Trophoblast cell (in vitro differentiated cells and primary cell): ENCODE measurements around the gene ANKRD37.

Experiments
- DNase-seq, 2 donors: peaks; one replicate each; pipeline ENCODE4 v3.0.0-alpha.2; 2016
- H2AFZ ChIP-seq: 2 replicates; pipeline ENCODE4 v1.6.1; 2013; ENCODE audit warnings: low read length, moderate library complexity, mild to moderate bottlenecking; ENCODE audit not compliant: insufficient read depth, poor library complexity
- H2AK5ac ChIP-seq: 2 replicates; pipeline ENCODE4 v1.6.1; 2013; ENCODE audit warnings: mild to moderate bottlenecking, low read length
- H2BK120ac ChIP-seq: 2 replicates; pipeline ENCODE4 v1.6.1; 2013; ENCODE audit warnings: low read length, mild to moderate bottlenecking, moderate library complexity; ENCODE audit not compliant: insufficient read depth, poor library complexity
- H2BK12ac ChIP-seq: 2 replicates; pipeline ENCODE4 v1.6.1; 2013; ENCODE audit warnings: mild to moderate bottlenecking, low read length, moderate library complexity
- H2BK5ac ChIP-seq: 2 replicates; pipeline ENCODE4 v1.6.1; 2013; ENCODE audit warnings: low read length, low read depth, moderate library complexity, mild to moderate bottlenecking; ENCODE audit not compliant: poor library complexity
- H3K14ac ChIP-seq: 2 replicates; pipeline ENCODE4 v1.6.1; 2013; ENCODE audit warnings: mild to moderate bottlenecking, low read length
- H3K18ac ChIP-seq: 2 replicates; pipeline ENCODE4 v1.6.1; 2013; ENCODE audit warnings: mild to moderate bottlenecking, low read length
- H3K23ac ChIP-seq: 2 replicates; pipeline ENCODE4 v1.6.1; 2013; ENCODE audit warnings: low read length
- H3K27ac ChIP-seq: 2 replicates; pipeline ENCODE4 v1.5.1; 2013; ENCODE audit warnings: low read depth, mild to moderate bottlenecking, inconsistent platforms, low read length, moderate library complexity
- H3K27me3 ChIP-seq: 2 replicates; pipeline ENCODE4 v1.6.1; 2013; ENCODE audit warnings: inconsistent platforms, mild to moderate bottlenecking, low read length, moderate library complexity; ENCODE audit not compliant: insufficient read depth
- H3K36me3 ChIP-seq, 2 experiments: 1 replicate in 1 of 2; 2 replicates in 1 of 2; pipeline ENCODE4 v1.6.1; 2013; ENCODE audit warnings: low read length in 2 of 2, mild to moderate bottlenecking in 2 of 2, moderate library complexity in 1 of 2; ENCODE audit not compliant: insufficient read depth in 2 of 2, control insufficient read depth in 1 of 2
- H3K4ac ChIP-seq: 2 replicates; pipeline ENCODE4 v1.6.1; 2013; ENCODE audit warnings: low read depth, mild to moderate bottlenecking, low read length, moderate library complexity
- H3K4me1 ChIP-seq, 2 experiments: 1 replicate in 1 of 2; 2 replicates in 1 of 2; pipeline ENCODE4 v1.6.1; 2013; ENCODE audit warnings: low read length in 2 of 2, mild to moderate bottlenecking in 2 of 2, moderate library complexity in 1 of 2; ENCODE audit not compliant: insufficient read depth in 2 of 2, control insufficient read depth in 1 of 2
- H3K4me2 ChIP-seq: 2 replicates; pipeline ENCODE4 v1.6.1; 2013; ENCODE audit warnings: inconsistent platforms, mild to moderate bottlenecking, low read length, moderate library complexity
- H3K4me3 ChIP-seq: 2 replicates; pipeline ENCODE4 v1.5.1; 2013; ENCODE audit warnings: mild to moderate bottlenecking, low read depth, low read length, inconsistent platforms
- H3K79me1 ChIP-seq: one replicate; pipeline ENCODE4 v1.6.1; 2013; ENCODE audit warnings: low read length
- H3K79me2 ChIP-seq: 2 replicates; pipeline ENCODE4 v1.6.1; 2013; ENCODE audit warnings: low read length, mild to moderate bottlenecking; ENCODE audit not compliant: control insufficient read depth, insufficient read depth, poor library complexity
- H3K9ac ChIP-seq: 2 replicates; pipeline ENCODE4 v1.6.1; 2013; ENCODE audit warnings: mild to moderate bottlenecking, low read length
- H3K9me3 ChIP-seq: 2 replicates; pipeline ENCODE4 v1.6.1; 2013; ENCODE audit warnings: low read depth, mild to moderate bottlenecking, control low read depth, inconsistent platforms, low read length; ENCODE audit not compliant: insufficient read depth
- H4K12ac ChIP-seq: 2 replicates; pipeline ENCODE4 v1.6.1; 2013; ENCODE audit warnings: low read depth, mild to moderate bottlenecking, low read length, moderate library complexity
- H4K8ac ChIP-seq: 2 replicates; pipeline ENCODE4 v1.6.1; 2013; ENCODE audit warnings: low read depth, mild to moderate bottlenecking, low read length, moderate library complexity
- H4K91ac ChIP-seq: one replicate; pipeline ENCODE4 v1.6.1; 2013; ENCODE audit warnings: low read depth, mild to moderate bottlenecking, low read length, moderate library complexity
- whole genome bisulfite sequencing: extraction: QIAGEN DNeasy Blood & Tissue Kit; methylation state at CpG from one replicate; pipeline ENCODE4 v1.1.7; 2013; ENCODE audit warnings: missing lambda C conversion rate; ENCODE audit not compliant: insufficient read length, insufficient coverage; ENCODE audit errors: extremely low coverage; 5-methylcytosine and 5-hydroxymethylcytosine counted together

ANKRD37 gene

GRCh38 chr4:185383451-185383850 is 13.2 kb upstream of the ANKRD37 start:
- Histone ChIP-seq H4K8ac (no peak overlapping the region), H3K4me1 (peaks cover 0 to 2% of the 10 kb centered on the region in 2 experiments), H3K79me2 (no peaks in the 10 kb centered on the region)

GRCh38 chr4:185384061-185384460 is 12.6 kb upstream of the ANKRD37 start:
- Histone ChIP-seq H3K23ac (no peak overlapping the region), H4K91ac (no peak overlapping the region), H3K18ac (no peak overlapping the region), H2AFZ (no peak overlapping the region), H3K4me1 (peaks cover 0 to 2% of the 10 kb centered on the region in 2 experiments), H3K27me3 (no peaks in the 10 kb centered on the region), H4K12ac (no peak overlapping the region), H2BK12ac (no peak overlapping the region), H2BK120ac (no peak overlapping the region), H3K79me2 (no peaks in the 10 kb centered on the region), H3K27ac (no peak overlapping the region), H3K36me3 (no peaks in the 10 kb centered on the region), H3K4ac (no peak overlapping the region), H2AK5ac (no peak overlapping the region), H2BK5ac (no peak overlapping the region), H3K9ac (no peak overlapping the region), H3K4me2 (no peak overlapping the region), H3K14ac (no peak overlapping the region), H3K9me3 (no peaks in the 10 kb centered on the region), H3K79me1 (no peaks in the 10 kb centered on the region), H3K4me3 (no peak overlapping the region), H4K8ac (no peak overlapping the region)
- DNase-seq = no peak
- no CpG with 5 or more reads among the region's 2 CpGs for WGBS

More at GRCh38 chr4:185383451-185383850, 13.2 kb upstream of the ANKRD37 start:
- no peaks in the 10 kb centered on the region for H3K9me3 ChIP-seq
- no peak overlapping the region for H3K4me2 ChIP-seq
- no peak overlapping the region for H2BK120ac ChIP-seq
- H3K27ac ChIP-seq = no peak overlapping the region
- H2AK5ac ChIP-seq = no peak overlapping the region
- no CpG with 5 or more reads among the region's 4 CpGs for WGBS
- no peak overlapping the region for H3K23ac ChIP-seq
- no peaks in the 10 kb centered on the region for H3K27me3 ChIP-seq
- no peak overlapping the region for H3K4me3 ChIP-seq
- no peak overlapping the region for H3K18ac ChIP-seq
- H3K79me1 ChIP-seq = no peaks in the 10 kb centered on the region
- H3K14ac ChIP-seq = no peak overlapping the region
- H4K91ac ChIP-seq = no peak overlapping the region
- H3K9ac ChIP-seq = no peak overlapping the region
- no peak overlapping the region for H2AFZ ChIP-seq
- H2BK5ac ChIP-seq = no peak overlapping the region
- DNase-seq = peak; percentile 21 to 66
- no peak overlapping the region for H4K12ac ChIP-seq
- no peak overlapping the region for H3K4ac ChIP-seq
- no peaks in the 10 kb centered on the region for H3K36me3 ChIP-seq
- H2BK12ac ChIP-seq = no peak overlapping the region

GRCh38 chr4:185384930-185385331 is 11.7 kb upstream of the ANKRD37 start:
- H3K4me1 ChIP-seq = peaks cover 0 to 2% of the 10 kb centered on the region in 2 experiments
- H3K4me3 ChIP-seq = no peak overlapping the region
- H2BK120ac ChIP-seq = no peak overlapping the region
- no peak overlapping the region for H4K8ac ChIP-seq
- no peak overlapping the region for H4K91ac ChIP-seq
- H3K18ac ChIP-seq = no peak overlapping the region
- H3K4me2 ChIP-seq = no peak overlapping the region
- no peak for DNase-seq
- H3K9ac ChIP-seq = no peak overlapping the region
- no peaks in the 10 kb centered on the region for H3K9me3 ChIP-seq
- no peak overlapping the region for H2AK5ac ChIP-seq
- H3K14ac ChIP-seq = no peak overlapping the region
- H2BK12ac ChIP-seq = no peak overlapping the region
- no peaks in the 10 kb centered on the region for H3K79me1 ChIP-seq
- H3K23ac ChIP-seq = no peak overlapping the region
- no peak overlapping the region for H3K4ac ChIP-seq
- no peaks in the 10 kb centered on the region for H3K36me3 ChIP-seq
- H2BK5ac ChIP-seq = no peak overlapping the region
- no CpG with 5 or more reads among the region's 10 CpGs for WGBS
- no peak overlapping the region for H2AFZ ChIP-seq
- H3K79me2 ChIP-seq = no peaks in the 10 kb centered on the region
- H3K27ac ChIP-seq = no peak overlapping the region
- H3K27me3 ChIP-seq = no peaks in the 10 kb centered on the region
- H4K12ac ChIP-seq = no peak overlapping the region

GRCh38 chr4:185387957-185388356 is 8.7 kb upstream of the ANKRD37 start:
- no peak overlapping the region for H3K4ac ChIP-seq
- no peaks in the 10 kb centered on the region for H3K79me2 ChIP-seq
- H3K9me3 ChIP-seq = no peaks in the 10 kb centered on the region
- H4K12ac ChIP-seq = no peak overlapping the region
- no peak overlapping the region for H2BK5ac ChIP-seq
- peak overlapping the region; percentile 47 for H4K91ac ChIP-seq
- H3K18ac ChIP-seq = no peak overlapping the region
- no peak overlapping the region for H2AK5ac ChIP-seq
- H2BK12ac ChIP-seq = no peak overlapping the region
- no peak overlapping the region for H3K27ac ChIP-seq
- no peak overlapping the region for H3K23ac ChIP-seq
- peaks cover 0 to 2% of the 10 kb centered on the region in 2 experiments for H3K4me1 ChIP-seq
- no peak overlapping the region for H2BK120ac ChIP-seq
- H3K4me3 ChIP-seq = no peak overlapping the region
- no peak overlapping the region for H3K4me2 ChIP-seq
- H3K79me1 ChIP-seq = no peaks in the 10 kb centered on the region
- H3K36me3 ChIP-seq = no peaks in the 10 kb centered on the region
- no peak overlapping the region for H4K8ac ChIP-seq
- H2AFZ ChIP-seq = no peak overlapping the region
- H3K9ac ChIP-seq = no peak overlapping the region
- no peaks in the 10 kb centered on the region for H3K27me3 ChIP-seq
- H3K14ac ChIP-seq = no peak overlapping the region
- WGBS = no CpG with 5 or more reads among the region's 12 CpGs
- DNase-seq = no peak
